K562 (cell line): ENCODE measurements around the gene DEF6. TPM values are rescaled to one million over a fixed set of nuclear protein-coding genes. Genes with fewer than 3 reads are reported as not detected.

Experiments
- EGR1 ChIP-seq: fragments of 450-650 bp; conservative IDR thresholded peaks from 2 replicates; pipeline ENCODE4 v1.6.1; 2017; ENCODE audit warnings: mild to moderate bottlenecking
- ILF3 ChIP-seq: fragments of 450-650 bp; IDR thresholded peaks from 2 replicates; pipeline ENCODE4 v1.6.1; 2018; ENCODE audit warnings: antibody characterized with exemption, mild to moderate bottlenecking, moderate library complexity, borderline replicate concordance
- LEF1 ChIP-seq: fragments of 450-650 bp; IDR thresholded peaks from 2 replicates; pipeline ENCODE4 v1.6.1; 2016; ENCODE audit warnings: mild to moderate bottlenecking
- NCOA2 ChIP-seq, 2 experiments: fragments of 450-650 bp; IDR thresholded peaks; 2 replicates each; pipeline ENCODE4 v1.6.1; 2018; ENCODE audit warnings: mild to moderate bottlenecking in 2 of 2, moderate library complexity in 1 of 2; ENCODE audit not compliant: partially characterized antibody in 2 of 2
- NFRKB ChIP-seq: fragments of 450-650 bp; IDR thresholded peaks from 2 replicates; pipeline ENCODE4 v1.6.1; 2016; ENCODE audit warnings: low read depth
- PRMT5 ChIP-seq: sonication (generic); formaldehyde crosslinking; IDR thresholded peaks from 2 replicates; pipeline ENCODE4 v1.5.0; 2020; ENCODE audit warnings: missing genetic modification reagents
- SMAD3 ChIP-seq: fragments of 450-650 bp; formaldehyde crosslinking; conservative IDR thresholded peaks from 2 replicates; pipeline ENCODE4 v1.4.0; 2020; ENCODE audit warnings: mild to moderate bottlenecking
- SMARCE1 ChIP-seq: fragments of 450-650 bp; IDR thresholded peaks from 2 replicates; pipeline ENCODE4 v1.7.1; 2016; ENCODE audit warnings: mild to moderate bottlenecking
- ZNF561 ChIP-seq: fragments of 450-650 bp; formaldehyde crosslinking; conservative IDR thresholded peaks from 2 replicates; pipeline ENCODE4 v1.4.0; 2020; ENCODE audit warnings: mild to moderate bottlenecking, moderate library complexity
- ZNF589 ChIP-seq: fragments of 200-800 bp; sonication (Bioruptor generic); IDR thresholded peaks from 2 replicates; pipeline ENCODE4 v1.6.1; 2016; ENCODE audit warnings: low read depth, missing genetic modification characterization, missing compliant biosample characterization
- ZNF778 ChIP-seq: fragments of 450-650 bp; formaldehyde crosslinking; IDR thresholded peaks from 2 replicates; pipeline ENCODE4 v1.4.0; 2020; ENCODE audit warnings: mild to moderate bottlenecking, moderate library complexity
- polyA plus RNA-seq, 8 experiments: library from polyadenylated mRNA; depleted of rRNA in 4 of 8; stranded (reverse) in 5 of 8; unstranded in 3 of 8; fragments of >200 nt; fragmentation: Nextera tagmentation in 2 of 8; fragmentation: Illumina TruSeq in 1 of 8; extraction: Ambion mirVana in 2 of 8; extraction: Trizol in 1 of 8; gene quantifications; 2 replicates each; pipeline versions ENCODE4 v1.2.1 to v1.2.3, GENCODE V29; 2011 to 2014; ENCODE audit warnings: inconsistent platforms in 1 of 8, missing spikeins in 1 of 8
- total RNA-seq, 7 experiments: library from RNA; depleted of rRNA in 6 of 7; stranded (reverse); fragments of >200 nt in 6 of 7; fragmentation: Illumina TruSeq in 2 of 7; extraction: Trizol in 2 of 7; gene quantifications; 2 replicates each; pipeline versions ENCODE4 v1.2.1 to v1.2.3, GENCODE V29; 2011 to 2021; ENCODE audit warnings: low replicate concordance in 1 of 7
- TF ChIP-seq, protein P1 (sequence below): fragments of 450-650 bp; IDR thresholded peaks from 2 replicates; pipeline ENCODE4 v1.6.1; 2016; ENCODE audit warnings: low read depth
- TF ChIP-seq, protein P2 (sequence below): fragments of 200-800 bp; sonication (Bioruptor generic); IDR thresholded peaks from 2 replicates; pipeline ENCODE4 v1.6.1; 2016; ENCODE audit warnings: missing genetic modification characterization, missing compliant biosample characterization
- TF ChIP-seq, protein P3 (sequence below): fragments of 250-450 bp; sonication (Bioruptor Pico); IDR thresholded peaks from 2 replicates; pipeline ENCODE4 v1.5.0; 2021

DEF6 gene
- total and polyA plus RNA-seq, 9 of the 15 experiments (the other 6 are each of a cell fraction or from before 2014, with no cell fraction given), result 1.3 to 44.6 (median 22.7) TPM

DNA sequence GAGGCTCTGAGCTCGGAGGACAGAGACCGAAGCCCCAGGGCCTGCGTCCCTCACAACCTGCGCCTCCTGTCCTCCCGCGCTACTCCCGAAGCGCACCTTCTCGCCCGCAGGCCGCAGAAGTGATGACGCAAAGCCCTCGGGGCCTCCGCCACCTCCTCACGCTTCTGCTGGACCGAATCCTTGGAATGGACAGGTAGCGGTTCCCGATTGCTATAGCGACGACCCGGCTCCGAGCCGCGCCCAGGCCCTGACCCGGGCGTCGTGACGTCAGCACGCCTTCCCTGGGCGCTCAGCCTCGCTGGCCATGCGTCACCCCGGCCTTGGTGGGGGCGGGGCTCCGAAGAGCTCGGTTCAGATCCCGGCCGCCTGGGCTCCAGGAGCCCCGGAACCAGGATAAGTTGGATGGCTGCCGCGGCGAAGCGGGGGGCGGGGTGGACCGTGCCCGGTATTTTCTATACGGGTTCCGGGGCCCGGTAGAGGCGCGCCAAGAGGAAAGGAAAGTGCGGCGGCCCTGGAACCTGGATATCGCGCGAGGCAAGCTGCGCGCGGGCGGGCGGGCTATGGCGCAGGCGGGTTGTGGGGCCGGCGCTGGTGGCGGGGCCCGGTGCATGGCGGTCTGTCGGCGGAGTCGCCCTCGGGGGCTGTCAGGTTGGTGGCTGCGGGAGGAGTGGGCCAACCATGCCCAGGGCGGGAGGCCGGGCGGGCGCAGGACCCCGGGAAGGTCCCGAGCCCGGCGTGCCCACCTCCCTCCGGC, 38.2 kb upstream of the DEF6 start, which contains the start of gene ZNF76 (continued):
- TF ChIP-seq, protein P1, sequence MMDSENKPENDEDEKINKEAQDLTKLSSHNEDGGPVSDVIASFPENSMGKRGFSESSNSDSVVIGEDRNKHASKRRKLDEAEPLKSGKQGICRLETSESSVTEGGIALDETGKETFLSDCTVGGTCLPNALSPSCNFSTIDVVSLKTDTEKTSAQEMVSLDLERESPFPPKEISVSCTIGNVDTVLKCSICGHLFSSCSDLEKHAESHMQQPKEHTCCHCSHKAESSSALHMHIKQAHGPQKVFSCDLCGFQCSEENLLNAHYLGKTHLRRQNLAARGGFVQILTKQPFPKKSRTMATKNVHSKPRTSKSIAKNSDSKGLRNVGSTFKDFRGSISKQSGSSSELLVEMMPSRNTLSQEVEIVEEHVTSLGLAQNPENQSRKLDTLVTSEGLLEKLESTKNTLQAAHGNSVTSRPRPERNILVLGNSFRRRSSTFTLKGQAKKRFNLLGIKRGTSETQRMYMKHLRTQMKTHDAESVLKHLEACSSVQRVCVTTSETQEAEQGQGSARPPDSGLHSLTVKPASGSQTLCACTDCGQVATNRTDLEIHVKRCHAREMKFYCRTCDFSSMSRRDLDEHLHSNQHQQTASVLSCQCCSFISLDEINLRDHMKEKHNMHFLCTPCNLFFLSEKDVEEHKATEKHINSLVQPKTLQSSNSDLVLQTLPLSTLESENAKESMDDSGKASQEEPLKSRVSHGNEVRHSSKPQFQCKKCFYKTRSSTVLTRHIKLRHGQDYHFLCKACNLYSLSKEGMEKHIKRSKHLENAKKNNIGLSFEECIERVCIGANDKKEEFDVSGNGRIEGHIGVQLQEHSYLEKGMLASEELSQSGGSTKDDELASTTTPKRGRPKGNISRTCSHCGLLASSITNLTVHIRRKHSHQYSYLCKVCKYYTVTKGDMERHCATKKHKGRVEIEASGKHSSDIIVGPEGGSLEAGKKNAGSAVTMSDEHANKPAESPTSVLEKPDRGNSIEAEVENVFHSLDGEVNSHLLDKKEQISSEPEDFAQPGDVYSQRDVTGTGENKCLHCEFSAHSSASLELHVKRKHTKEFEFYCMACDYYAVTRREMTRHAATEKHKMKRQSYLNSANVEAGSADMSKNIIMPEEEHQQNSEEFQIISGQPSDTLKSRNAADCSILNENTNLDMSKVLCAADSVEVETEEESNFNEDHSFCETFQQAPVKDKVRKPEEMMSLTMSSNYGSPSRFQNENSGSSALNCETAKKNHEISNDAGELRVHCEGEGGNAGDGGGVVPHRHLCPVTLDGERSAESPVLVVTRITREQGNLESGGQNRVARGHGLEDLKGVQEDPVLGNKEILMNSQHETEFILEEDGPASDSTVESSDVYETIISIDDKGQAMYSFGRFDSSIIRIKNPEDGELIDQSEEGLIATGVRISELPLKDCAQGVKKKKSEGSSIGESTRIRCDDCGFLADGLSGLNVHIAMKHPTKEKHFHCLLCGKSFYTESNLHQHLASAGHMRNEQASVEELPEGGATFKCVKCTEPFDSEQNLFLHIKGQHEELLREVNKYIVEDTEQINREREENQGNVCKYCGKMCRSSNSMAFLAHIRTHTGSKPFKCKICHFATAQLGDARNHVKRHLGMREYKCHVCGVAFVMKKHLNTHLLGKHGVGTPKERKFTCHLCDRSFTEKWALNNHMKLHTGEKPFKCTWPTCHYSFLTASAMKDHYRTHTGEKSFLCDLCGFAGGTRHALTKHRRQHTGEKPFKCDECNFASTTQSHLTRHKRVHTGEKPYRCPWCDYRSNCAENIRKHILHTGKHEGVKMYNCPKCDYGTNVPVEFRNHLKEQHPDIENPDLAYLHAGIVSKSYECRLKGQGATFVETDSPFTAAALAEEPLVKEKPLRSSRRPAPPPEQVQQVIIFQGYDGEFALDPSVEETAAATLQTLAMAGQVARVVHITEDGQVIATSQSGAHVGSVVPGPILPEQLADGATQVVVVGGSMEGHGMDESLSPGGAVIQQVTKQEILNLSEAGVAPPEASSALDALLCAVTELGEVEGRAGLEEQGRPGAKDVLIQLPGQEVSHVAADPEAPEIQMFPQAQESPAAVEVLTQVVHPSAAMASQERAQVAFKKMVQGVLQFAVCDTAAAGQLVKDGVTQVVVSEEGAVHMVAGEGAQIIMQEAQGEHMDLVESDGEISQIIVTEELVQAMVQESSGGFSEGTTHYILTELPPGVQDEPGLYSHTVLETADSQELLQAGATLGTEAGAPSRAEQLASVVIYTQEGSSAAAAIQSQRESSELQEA, result peak; percentile 72; the same call in 1 of the 2 replicates
- TF ChIP-seq EGR1 (peak; percentile 96), NFRKB (peak; percentile 70), PRMT5 (CRISPR knock-in tag) (no peak), ZNF589 (CRISPR knock-in tag) (peak; percentile 73; the same call in 1 of the 2 replicates), ZNF561 (no peak), ZNF778 (CRISPR knock-in tag) (no peak), SMARCE1 (peak; percentile 83), NCOA2 (IDR thresholded peaks at IDR 0.05; ENCODE audit: partially characterized antibody in 2 of 2) (no peak), ILF3 (peak; percentile 85; the same call in 1 of the 2 replicates), SMAD3 (CRISPR knock-in tag) (no peak), LEF1 (peak; percentile 92)
- TF ChIP-seq, protein P2, sequence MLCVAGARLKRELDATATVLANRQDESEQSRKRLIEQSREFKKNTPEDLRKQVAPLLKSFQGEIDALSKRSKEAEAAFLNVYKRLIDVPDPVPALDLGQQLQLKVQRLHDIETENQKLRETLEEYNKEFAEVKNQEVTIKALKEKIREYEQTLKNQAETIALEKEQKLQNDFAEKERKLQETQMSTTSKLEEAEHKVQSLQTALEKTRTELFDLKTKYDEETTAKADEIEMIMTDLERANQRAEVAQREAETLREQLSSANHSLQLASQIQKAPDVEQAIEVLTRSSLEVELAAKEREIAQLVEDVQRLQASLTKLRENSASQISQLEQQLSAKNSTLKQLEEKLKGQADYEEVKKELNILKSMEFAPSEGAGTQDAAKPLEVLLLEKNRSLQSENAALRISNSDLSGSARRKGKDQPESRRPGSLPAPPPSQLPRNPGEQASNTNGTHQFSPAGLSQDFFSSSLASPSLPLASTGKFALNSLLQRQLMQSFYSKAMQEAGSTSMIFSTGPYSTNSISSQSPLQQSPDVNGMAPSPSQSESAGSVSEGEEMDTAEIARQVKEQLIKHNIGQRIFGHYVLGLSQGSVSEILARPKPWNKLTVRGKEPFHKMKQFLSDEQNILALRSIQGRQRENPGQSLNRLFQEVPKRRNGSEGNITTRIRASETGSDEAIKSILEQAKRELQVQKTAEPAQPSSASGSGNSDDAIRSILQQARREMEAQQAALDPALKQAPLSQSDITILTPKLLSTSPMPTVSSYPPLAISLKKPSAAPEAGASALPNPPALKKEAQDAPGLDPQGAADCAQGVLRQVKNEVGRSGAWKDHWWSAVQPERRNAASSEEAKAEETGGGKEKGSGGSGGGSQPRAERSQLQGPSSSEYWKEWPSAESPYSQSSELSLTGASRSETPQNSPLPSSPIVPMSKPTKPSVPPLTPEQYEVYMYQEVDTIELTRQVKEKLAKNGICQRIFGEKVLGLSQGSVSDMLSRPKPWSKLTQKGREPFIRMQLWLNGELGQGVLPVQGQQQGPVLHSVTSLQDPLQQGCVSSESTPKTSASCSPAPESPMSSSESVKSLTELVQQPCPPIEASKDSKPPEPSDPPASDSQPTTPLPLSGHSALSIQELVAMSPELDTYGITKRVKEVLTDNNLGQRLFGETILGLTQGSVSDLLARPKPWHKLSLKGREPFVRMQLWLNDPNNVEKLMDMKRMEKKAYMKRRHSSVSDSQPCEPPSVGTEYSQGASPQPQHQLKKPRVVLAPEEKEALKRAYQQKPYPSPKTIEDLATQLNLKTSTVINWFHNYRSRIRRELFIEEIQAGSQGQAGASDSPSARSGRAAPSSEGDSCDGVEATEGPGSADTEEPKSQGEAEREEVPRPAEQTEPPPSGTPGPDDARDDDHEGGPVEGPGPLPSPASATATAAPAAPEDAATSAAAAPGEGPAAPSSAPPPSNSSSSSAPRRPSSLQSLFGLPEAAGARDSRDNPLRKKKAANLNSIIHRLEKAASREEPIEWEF, result no peak
- TF ChIP-seq, protein P3, sequence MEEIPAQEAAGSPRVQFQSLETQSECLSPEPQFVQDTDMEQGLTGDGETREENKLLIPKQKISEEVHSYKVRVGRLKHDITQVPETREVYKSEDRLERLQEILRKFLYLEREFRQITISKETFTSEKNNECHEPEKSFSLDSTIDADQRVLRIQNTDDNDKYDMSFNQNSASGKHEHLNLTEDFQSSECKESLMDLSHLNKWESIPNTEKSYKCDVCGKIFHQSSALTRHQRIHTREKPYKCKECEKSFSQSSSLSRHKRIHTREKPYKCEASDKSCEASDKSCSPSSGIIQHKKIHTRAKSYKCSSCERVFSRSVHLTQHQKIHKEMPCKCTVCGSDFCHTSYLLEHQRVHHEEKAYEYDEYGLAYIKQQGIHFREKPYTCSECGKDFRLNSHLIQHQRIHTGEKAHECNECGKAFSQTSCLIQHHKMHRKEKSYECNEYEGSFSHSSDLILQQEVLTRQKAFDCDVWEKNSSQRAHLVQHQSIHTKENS (CRISPR knock-in tag), result no peak
